Stimulated activated CD4-positive, alpha-beta T cell treated with anti-CD3 and anti-CD28 coated beads, Interleukin-2, amount 100 ng/mL, for 24 hours (primary cell): ENCODE data around the gene PMM1.

Experiments used
- DNase-seq, 2 donors: peaks; one replicate each; pipeline ENCODE4 v3.0.0-alpha.2; 2020

PMM1 gene

GRCh38 chr22:41534219-41534618 is 55.4 kb downstream of the PMM1 start:
- DNase-seq: no peak

GRCh38 chr22:41532908-41533825 is 56.5 kb downstream of the PMM1 start:
- peak; percentile 76 to 80 for DNase-seq

GRCh38 chr22:41531715-41532477 is 57.7 kb downstream of the PMM1 start:
- no peak for DNase-seq

- DNase-seq: no peak
Observed at GRCh38 chr22:41530890-41531714, 58.5 kb downstream of the PMM1 start.

GRCh38 chr22:41528938-41529561 is 60.6 kb downstream of the PMM1 start:
- no peak for DNase-seq

- DNase-seq: no peak
Observed at GRCh38 chr22:41528132-41528766, 61.4 kb downstream of the PMM1 start.
